T47D (cell line): ENCODE measurements around the gene ODF2.

Source experiments
- DNase-seq, 2 experiments: peaks; one replicate each; pipeline versions ENCODE4 v3.0.0 to v3.0.0-alpha.2; 2011 to 2012; ENCODE audit warnings: low read depth in 1 of 2, low spot score in 1 of 2
- JUND ChIP-seq: IDR thresholded peaks from 2 replicates; pipeline ENCODE4 v1.6.1; 2012; ENCODE audit warnings: low read depth
- in situ Hi-C: cut with HindIII; loops from 2 replicates; pipeline ENCODE4 v1.10.0; 2016; ENCODE audit warnings: low sequenced_read_pairs, low pct_unique_long_range_greater_than_20kb

Gene ODF2

DNA sequence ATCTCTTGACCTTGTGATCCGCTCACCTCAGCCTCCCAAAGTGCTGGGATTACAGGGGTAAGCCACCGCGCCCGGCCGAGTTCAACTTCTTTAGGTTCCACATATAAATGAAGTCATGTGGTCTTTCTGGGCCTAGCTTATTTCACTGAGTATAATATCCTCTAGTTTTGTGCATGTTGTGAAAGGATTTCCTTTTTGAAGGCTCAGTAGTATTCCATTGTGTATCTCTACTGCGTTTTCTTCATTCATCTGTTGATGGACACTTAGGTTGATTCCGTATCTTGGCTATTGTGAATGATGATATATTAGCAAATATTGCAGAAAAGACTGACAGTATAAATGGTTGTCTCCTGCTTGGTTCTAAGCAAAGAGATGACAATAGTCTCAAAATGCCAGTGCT is 20.1 kb downstream of the ODF2 start:
- TF ChIP-seq JUND = no peak
- in situ Hi-C loops = no loop called here
- no peak for DNase-seq

DNA sequence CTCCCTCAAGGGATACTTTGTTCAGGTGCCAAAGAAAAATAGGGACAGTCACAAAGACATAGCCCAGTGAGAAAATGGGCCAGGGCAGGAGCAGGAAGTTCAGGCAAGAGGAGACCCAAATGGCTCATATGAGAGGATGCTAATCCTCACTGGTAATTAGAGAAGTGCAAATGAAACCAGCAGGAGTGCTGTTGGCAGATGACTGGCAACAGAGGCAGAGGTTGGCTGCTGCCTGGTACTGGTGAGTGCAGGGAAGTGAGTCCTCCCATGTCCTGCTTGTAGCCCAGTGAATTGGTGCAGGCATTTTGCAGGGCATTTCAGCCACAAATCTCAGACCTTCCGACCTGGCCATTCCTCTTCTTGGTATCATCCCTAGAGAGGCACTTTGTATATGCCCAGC is 23.5 kb downstream of the ODF2 start:
- no peak for TF ChIP-seq JUND
- in situ Hi-C loops = no loop called here
- no peak for DNase-seq

DNA sequence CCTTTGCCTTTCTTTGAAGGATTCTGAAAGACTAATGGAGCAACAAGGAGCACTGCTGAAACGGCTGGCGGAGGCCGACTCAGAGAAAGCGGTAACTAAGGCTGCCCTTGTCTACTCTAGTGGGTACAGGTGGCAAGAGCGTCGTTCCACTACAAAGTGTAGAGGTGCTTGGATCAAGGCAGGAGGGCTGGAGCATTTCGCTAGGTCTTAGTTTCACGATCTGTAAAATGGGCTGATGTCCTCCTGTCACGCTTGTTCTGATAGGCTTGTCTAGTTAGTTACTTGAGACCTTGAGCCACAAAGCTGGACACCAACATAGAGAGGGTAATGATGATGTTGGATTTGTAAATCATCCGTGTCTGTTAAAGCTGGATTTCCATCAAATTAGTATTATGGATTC is 25.8 kb downstream of the ODF2 start:
- TF ChIP-seq JUND = no peak
- DNase-seq = no peak
- in situ Hi-C loops = no loop called here

DNA sequence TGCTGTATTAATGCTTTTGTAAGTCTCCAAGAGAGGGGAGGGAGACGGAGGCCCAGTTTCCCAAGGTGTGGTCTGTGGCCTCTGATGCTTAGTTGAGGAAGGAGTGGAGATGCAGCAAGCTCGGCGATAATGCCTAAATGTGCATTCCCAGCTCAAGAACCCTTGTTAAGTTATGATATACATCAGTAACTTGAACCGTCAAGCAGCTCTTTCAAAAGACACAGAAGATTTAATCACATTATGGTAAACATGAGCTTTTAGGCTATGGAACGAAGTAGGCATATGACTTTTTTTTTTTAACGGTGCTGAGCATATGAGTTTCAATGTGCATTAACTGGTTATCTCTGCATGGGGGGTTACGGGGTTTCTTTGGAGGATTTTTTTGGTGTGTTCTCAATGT is 26.4 kb downstream of the ODF2 start:
- DNase-seq = peak; percentile 48 to 62
- in situ Hi-C loops = no loop called here
- TF ChIP-seq JUND = 0 out of 2 replicates have a peak, but pooled peaks have one; percentile 28

DNA sequence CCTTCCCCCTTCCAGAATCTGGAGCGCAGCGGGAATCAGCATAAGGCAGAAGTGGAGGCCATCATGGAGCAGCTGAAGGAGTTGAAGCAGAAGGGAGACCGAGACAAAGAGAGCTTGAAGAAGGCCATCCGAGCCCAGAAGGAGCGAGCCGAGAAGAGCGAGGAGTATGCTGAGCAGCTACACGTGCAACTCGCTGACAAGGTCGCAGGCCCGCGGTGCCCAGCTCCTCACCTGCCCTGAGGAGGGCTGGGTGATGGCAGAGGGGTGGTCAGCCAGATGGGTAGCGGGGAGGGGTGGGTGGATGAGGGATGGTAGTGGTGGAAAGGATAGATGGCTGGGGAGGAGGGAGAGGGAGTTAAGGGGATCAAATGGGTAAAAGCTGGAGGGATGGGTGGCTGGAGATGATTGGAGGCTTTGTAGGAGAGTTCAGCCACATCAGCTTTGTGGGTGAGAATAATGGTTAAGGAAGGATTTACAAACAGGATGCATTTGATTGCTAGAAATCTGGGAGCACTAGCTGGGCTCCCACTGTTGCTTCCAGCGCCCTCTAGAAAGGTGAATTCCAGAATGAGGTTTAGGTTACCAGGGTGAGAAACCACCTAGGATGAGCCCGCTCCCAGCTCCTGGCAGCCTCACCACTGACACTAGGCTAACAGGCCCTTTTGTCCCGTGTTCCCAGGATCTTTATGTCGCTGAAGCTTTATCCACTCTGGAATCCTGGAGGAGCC is 29.0 kb downstream of the ODF2 start:
- in situ Hi-C loops = no loop called here
- TF ChIP-seq JUND = no peak
- no peak for DNase-seq

DNA sequence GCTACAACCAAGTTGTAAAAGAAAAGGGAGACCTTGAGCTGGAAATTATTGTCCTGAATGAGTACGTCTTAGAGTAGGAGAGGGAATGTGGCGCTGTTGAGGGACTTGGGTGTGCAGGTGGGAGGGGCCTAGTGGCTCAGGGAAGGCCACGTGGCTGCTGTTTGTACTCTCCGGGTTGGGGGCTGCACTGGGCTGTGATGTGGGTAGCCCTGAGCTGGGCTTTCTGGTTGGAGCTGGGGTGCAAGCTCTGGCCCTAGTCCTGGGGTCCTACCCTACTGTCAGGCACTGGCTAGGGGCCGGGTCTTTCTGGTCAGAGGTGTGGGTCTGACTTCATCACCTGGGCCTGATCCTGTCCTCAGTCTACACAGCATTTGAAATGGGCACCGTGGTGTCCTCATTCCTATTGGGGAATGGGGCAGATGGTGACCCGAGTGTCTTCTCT is 29.6 kb downstream of the ODF2 start:
- no peak for DNase-seq
- in situ Hi-C loops = no loop called here
- TF ChIP-seq JUND = no peak

DNA sequence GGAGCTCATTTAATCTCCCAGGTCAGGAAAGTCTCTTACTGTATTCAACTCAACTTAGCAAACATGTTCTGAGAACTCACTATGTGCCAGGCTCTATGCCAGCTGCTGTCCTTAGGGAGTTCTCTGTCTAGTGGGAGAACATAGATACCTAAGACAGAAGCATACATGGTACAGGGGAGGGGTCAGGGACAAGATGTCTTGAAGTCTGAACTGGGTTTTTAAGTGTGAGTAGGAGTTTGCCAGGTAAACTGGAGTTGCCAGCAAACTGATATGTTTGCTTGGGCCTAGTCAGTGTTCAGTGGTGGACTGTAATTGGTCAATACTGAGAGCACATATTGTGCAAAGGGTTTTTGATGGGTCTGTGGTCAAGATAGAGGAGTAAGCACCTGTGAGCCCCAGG is 30.4 kb downstream of the ODF2 start:
- no peak for DNase-seq
- TF ChIP-seq JUND = no peak
- in situ Hi-C loops = no loop called here

DNA sequence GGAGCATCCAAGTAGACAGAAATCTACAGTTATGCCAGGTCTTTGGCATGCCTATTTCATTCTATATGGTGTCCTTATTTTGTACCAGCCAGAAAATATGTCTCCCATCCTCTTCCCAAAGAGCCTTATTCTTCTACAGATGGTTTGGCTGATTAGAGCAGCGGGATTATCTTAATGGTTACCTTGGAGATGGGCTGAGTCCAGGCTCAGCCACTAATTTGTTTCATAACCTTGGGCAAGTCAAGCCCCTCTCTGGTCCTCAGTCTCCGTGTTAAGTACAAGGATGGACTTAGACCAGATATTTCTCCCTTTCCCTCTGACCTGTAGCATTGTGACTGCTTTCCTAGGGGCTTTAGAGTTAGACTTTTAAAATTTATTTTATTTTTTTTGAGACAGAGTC is 37.6 kb downstream of the ODF2 start:
- DNase-seq = no peak
- TF ChIP-seq JUND = no peak
- in situ Hi-C loops = no loop called here

DNA sequence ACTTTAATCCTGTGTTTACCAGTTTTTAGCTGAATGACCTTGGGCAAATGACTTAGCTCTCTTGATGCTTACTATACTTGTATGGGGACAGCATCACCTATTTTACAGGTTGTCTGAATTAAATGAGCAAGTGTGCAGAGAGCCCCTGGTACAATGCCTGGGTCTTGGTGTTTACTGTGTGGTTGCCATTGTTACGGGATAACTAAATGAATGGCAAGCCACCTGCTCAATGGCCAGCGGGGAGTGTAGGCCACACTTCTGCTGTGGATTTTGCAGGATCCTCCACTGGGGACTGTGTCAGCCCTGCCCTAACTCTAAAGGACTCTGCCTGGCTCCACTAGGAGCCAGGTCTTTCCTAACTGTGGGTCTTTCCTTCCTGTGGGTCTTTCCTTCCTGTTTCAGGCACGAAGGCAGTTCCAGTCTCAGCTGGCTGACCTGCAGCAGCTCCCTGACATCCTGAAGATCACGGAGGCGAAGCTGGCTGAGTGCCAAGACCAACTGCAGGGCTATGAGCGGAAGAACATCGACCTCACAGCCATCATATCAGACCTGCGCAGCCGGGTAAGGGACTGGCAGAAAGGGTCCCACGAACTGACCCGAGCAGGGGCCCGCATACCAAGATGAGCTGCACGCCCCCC is 38.4 kb downstream of the ODF2 start:
- in situ Hi-C loops = no loop called here
- DNase-seq = no peak

DNA sequence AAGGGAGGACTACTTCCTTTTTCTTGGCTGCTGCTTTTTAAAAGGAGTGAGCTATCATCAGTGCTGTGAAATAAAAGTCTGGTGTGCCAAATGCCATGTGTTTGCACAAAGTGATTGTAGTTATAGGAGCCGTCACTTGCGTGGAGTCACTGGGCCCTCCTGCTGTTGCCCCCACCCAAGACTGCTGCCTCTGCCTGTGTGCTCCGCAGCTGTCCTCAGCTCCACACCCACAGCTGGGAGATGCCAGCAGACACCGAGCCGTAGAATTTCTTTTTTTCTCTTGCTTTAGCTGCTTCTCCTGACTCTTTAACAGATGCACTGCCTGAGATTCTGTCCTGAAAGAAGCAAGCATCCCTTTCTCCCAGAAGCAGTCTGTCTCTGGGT is 38.9 kb downstream of the ODF2 start:
- TF ChIP-seq JUND = no peak
- in situ Hi-C loops = no loop called here
- no peak for DNase-seq

More for the DNA sequence above, 38.4 kb downstream of the ODF2 start:
- no peak for TF ChIP-seq JUND

DNA sequence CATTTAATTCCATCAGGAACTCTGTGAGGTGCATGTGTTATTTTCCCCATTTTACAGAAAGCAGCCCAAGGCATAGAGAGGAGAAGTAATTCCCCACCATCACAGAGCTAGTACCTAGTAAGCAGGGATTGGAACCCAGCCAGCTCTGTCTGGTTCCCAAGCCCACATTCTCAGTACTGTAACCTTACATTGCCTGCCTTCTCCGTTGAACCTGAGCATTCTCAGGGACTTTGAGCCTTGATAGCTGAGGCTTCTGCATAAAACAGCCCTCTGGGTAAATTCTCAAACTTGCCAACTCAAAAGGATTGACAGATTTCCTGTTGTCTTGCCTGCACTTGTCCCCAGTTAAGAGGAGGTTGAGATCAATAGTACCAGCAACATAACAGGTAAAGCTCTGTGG is 39.5 kb downstream of the ODF2 start:
- no peak for DNase-seq
- TF ChIP-seq JUND = no peak
- in situ Hi-C loops = no loop called here

DNA sequence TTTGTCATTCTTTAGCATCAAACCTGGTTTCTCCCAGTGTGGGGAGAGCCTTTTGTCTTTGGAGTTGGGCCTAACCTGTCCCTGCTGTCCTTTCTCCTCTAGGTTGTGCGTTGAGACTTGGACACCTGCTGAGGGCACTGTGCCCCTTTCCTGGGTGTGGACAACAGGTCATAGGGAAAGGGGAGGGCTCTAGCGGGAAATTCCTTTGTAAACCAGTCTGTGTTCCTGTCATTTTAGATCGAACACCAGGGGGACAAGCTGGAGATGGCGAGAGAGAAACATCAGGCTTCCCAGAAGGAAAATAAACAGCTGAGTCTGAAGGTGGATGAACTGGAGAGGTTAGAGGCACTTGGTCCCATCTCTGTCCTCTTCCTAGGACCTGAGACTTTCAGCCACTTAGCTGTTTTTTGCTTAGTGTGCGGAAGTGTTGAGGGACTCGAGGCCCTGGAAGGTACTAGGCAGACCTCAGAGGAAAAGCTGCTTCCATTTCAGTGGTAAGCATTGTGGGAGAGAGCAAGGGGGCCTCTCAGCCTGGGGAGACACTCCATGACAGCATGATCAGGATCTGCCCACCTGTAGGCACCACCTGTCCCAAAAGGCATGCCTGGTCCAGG is 40.1 kb downstream of the ODF2 start:
- in situ Hi-C loops = no loop called here
- no peak for TF ChIP-seq JUND
- peak in 1 of 2 experiments; percentile 54 for DNase-seq
